CD4-positive, alpha-beta memory T cell (primary cell): ENCODE data around the gene NUP43. TPM values are rescaled to one million over a fixed set of nuclear protein-coding genes. Genes with fewer than 3 reads are reported as not detected.
"Not testable (repeated sequence)": the region's sequence is repeated elsewhere in the genome, so short reads cannot be mapped to it uniquely, and the experiment has no call there.

Experiments
- CTCF ChIA-PET: fragments of 350-600 bp; sonication (Branson Sonifier 250); formaldehyde crosslinking; loops from one replicate; lab custom pipeline; 2021; ENCODE audit warnings: inconsistent platforms; ENCODE audit not compliant: partially characterized antibody; lab: Charles Lee
- POLR2A ChIA-PET: fragments of 350-600 bp; sonication (Branson Sonifier 250); formaldehyde crosslinking; loops from one replicate; lab custom pipeline; 2021; ENCODE audit not compliant: partially characterized antibody; lab: Charles Lee
- DNase-seq, 5 donors: peaks; one replicate each; pipeline versions ENCODE4 v3.0.0 to v3.0.0-alpha.2; 2020 to 2022; ENCODE audit warnings: mixed read lengths in 1 of 5
- H3K27ac ChIP-seq: one replicate; pipeline ENCODE4 v1.7.0; 2013; ENCODE audit warnings: low read depth, low read length
- H3K27me3 ChIP-seq: 2 replicates; pipeline ENCODE4 v1.7.0; 2013; ENCODE audit warnings: mild to moderate bottlenecking, low read length, moderate library complexity; ENCODE audit not compliant: insufficient read depth
- H3K36me3 ChIP-seq: 2 replicates; pipeline ENCODE4 v1.7.0; 2013; ENCODE audit warnings: mild to moderate bottlenecking, low read length, moderate library complexity; ENCODE audit not compliant: insufficient read depth
- H3K4me1 ChIP-seq: 2 replicates; pipeline ENCODE4 v1.7.0; 2013; ENCODE audit warnings: mild to moderate bottlenecking, low read length, moderate library complexity; ENCODE audit not compliant: insufficient read depth
- H3K4me3 ChIP-seq, 2 donors: one replicate each; pipeline ENCODE4 v1.7.0; 2013; ENCODE audit warnings: low read length in 2 of 2, mild to moderate bottlenecking in 1 of 2
- H3K9me3 ChIP-seq, 2 donors: one replicate each; pipeline ENCODE4 v1.7.0; 2013; ENCODE audit warnings: low read length in 2 of 2, control low read depth in 1 of 2; ENCODE audit not compliant: control insufficient read depth in 1 of 2
- H3K27ac Mint-ChIP-seq, 7 donors: one replicate each; pipeline ENCODE4 v1.8.0; 2020 to 2021; ENCODE audit warnings: mixed read lengths in 7 of 7, mild to moderate bottlenecking in 6 of 7, inconsistent platforms in 3 of 7, moderate library complexity in 3 of 7
- H3K27me3 Mint-ChIP-seq, 2 donors: one replicate each; pipeline ENCODE4 v1.8.0; 2020 to 2021; ENCODE audit warnings: mixed read lengths in 2 of 2
- H3K36me3 Mint-ChIP-seq, 2 donors: one replicate each; pipeline ENCODE4 v1.8.0; 2020 to 2021; ENCODE audit warnings: mixed read lengths in 2 of 2, inconsistent platforms in 1 of 2, mild to moderate bottlenecking in 1 of 2
- H3K4me1 Mint-ChIP-seq, 4 donors: one replicate each; pipeline ENCODE4 v1.8.0; 2020 to 2021; ENCODE audit warnings: mixed read lengths in 4 of 4, mild to moderate bottlenecking in 1 of 4
- H3K4me3 Mint-ChIP-seq, 8 donors: one replicate each; pipeline ENCODE4 v1.8.0; 2020 to 2021; ENCODE audit warnings: mixed read lengths in 8 of 8, mild to moderate bottlenecking in 7 of 8, moderate library complexity in 6 of 8, inconsistent platforms in 3 of 8
- H3K9me3 Mint-ChIP-seq, 8 donors: one replicate each; pipeline ENCODE4 v1.8.0; 2020 to 2021; ENCODE audit warnings: mixed read lengths in 8 of 8, mild to moderate bottlenecking in 5 of 8, inconsistent platforms in 3 of 8, moderate library complexity in 1 of 8
- intact Hi-C: fragments of 100-400 bp; cut with micrococcal nuclease; formaldehyde crosslinking; loops from one replicate; pipeline ENCODE4 v1.15.1; 2023
- polyA plus RNA-seq, 2 donors: library from polyadenylated mRNA; unstranded; fragments of 300-500 nt; fragmentation: Illumina TruSeq; gene quantifications; one replicate each; pipeline ENCODE4 v1.2.3, GENCODE V29; 2021
- total RNA-seq, 2 experiments: library from RNA; stranded (reverse); gene quantifications; one replicate each; pipeline ENCODE4 v1.2.3, GENCODE V29; 2021

The NUP43 gene
- total and polyA plus RNA-seq, 4 experiments from 2014 or later = 1.9 to 58.3 (median 31.6) TPM

DNA sequence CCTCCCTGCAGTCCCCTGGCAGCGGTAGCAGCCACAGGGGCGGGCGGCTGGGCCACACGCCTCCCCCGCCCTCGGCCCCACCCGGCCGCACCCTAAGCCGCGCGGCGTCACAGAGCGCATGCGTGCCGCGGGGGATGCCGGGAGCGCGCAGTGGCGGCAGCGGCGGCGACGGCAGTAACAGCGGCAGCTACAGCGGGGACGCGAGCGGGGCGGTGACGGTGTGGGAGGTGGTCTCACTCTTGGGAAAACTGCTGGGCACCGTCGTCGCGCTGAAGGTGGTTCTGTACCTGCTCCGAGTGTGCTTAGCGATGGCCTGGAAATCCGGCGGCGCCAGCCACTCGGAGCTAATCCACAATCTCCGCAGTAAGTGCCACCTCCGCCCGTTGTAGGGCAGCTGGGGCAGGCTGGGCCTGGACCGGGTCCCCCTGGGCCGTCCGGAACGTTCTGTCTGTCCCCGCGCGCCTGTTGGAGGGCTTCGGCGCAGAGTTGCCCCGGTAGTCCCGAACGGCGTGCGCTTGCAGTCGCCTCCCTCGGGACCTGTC, 3.3 kb upstream of the NUP43 start, which contains the start of gene PCMT1:
PCMT1 (plus strand) TSS at position 148 of the 542 bp plus-strand sequence; CDS start at position 309, 161 bp downstream.
- ChIA-PET POLR2A (interaction anchor here (0.8 to 6.7 kb wide), 5 partner anchors 10 to 204 kb away, joined by 3 to 82 read pairs (median 4); partner anchors contain the start of genes LATS1 and PPIL4), CTCF (interaction anchor here (1.0 to 1.6 kb wide), 2 partner anchors 25 to 204 kb away, joined by 4 to 6 read pairs; partner anchors contain the start of gene PPIL4)
- H3K36me3 Mint-ChIP-seq = peaks cover 0 to 15% of the 10 kb centered on the region in 2 donors
- H3K4me3 Mint-ChIP-seq = peak within 1 kb of the TSS; percentile 86 to 91 (median 90)
- peak; percentile 87 to 96 (median 93) for DNase-seq
- H3K27ac ChIP-seq = peak within 1 kb of the TSS; percentile 83
- no peaks in the 10 kb centered on the region for H3K9me3 ChIP-seq
- H3K9me3 Mint-ChIP-seq = no peaks in the 10 kb centered on the region
- H3K4me1 Mint-ChIP-seq = peaks cover 23 to 54% (median 38%) of the 10 kb centered on the region in 4 donors
- H3K27me3 Mint-ChIP-seq = no peaks in the 10 kb centered on the region
- H3K36me3 ChIP-seq = no peaks in the 10 kb centered on the region
- intact Hi-C loops = loop anchor here (5.0 kb wide), 1 partner anchor 202 kb away; the partner anchor contains the start of gene PPIL4
- peak within 1 kb of the TSS; percentile 75 to 95 (median 86) for H3K27ac Mint-ChIP-seq
- H3K27me3 ChIP-seq = no peaks in the 10 kb centered on the region
- peak within 1 kb of the TSS; percentile 18 to 95 for H3K4me3 ChIP-seq
- H3K4me1 ChIP-seq = peaks cover 63% of the 10 kb centered on the region

DNA sequence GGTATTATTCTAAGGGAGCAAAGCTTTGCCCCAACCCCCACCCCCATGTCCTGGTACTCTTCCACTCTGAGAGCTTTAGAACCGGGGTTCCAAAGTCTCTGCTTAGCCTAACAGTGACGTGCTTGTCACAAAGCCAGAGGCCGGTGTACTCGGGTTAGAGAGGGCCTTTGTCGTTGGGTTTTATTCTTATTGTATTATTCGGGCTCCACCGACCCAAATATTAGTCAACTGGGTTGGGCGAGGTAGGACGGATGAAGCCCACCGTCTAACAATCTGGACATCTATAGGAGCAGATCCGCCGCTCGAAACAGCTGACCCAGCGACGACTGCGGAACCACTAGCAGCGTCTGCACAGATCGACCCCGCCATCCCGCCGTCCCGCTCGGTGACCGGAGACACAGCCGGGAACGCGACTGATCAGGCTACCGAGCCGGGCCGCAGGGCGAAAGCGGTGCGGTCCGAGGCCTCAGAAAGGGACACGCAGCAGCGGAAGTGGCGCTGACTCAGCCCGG, 2.8 kb upstream of the NUP43 start:
- intact Hi-C loops = loop anchor here (5.0 kb wide), 1 partner anchor 202 kb away; the partner anchor contains the start of gene PPIL4
- H3K27me3 Mint-ChIP-seq, H3K9me3 ChIP-seq, H3K36me3 ChIP-seq, DNase-seq, H3K9me3 Mint-ChIP-seq, H3K27me3 ChIP-seq: not testable (repeated sequence)
- Histone ChIP-seq H3K27ac (peak overlapping the region; percentile 83), H3K4me3 (peak overlapping the region in 1 of 2 donors; percentile 95), H3K4me1 (peaks cover 61% of the 10 kb centered on the region)
- peak overlapping the region; percentile 78 to 91 (median 88) for H3K4me3 Mint-ChIP-seq
- H3K27ac Mint-ChIP-seq = peak overlapping the region in 6 of 7 donors; percentile 81 to 95 (median 86)
- POLR2A ChIA-PET = interaction anchor here (1.0 to 6.7 kb wide), 3 partner anchors 10 to 204 kb away, joined by 4 to 82 read pairs (median 6); partner anchors contain the start of genes LATS1 and PPIL4
- CTCF ChIA-PET = interaction anchor here (0.7 to 1.6 kb wide), 3 partner anchors 24 to 673 kb away, joined by 4 to 6 read pairs (median 4); partner anchors contain the start of gene PPIL4
- H3K36me3 Mint-ChIP-seq = peaks cover 0 to 15% of the 10 kb centered on the region in 2 donors
- H3K4me1 Mint-ChIP-seq = peaks cover 22 to 58% (median 38%) of the 10 kb centered on the region in 4 donors

DNA sequence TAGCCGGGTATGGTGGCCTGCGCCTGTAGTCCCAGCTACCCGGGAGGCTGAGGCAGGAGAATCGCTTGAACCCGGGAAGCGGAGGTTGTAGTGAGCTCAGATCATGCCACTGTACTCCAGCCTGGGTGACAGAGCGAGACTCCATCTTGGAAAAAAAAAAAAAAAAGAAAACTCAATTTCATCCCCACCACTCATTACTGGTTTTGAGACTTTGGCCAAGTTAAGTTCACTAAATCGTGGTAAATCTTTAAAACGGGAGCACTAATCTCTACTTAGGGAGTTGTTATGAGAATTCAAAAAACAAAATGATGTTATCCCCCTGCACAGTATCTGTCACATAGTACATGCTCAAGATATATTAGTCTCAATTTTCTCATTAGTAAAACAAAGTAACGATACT, 1.1 kb downstream of the NUP43 start:
- Histone ChIP-seq H3K36me3 (peaks cover 31% of the 10 kb centered on the region), H3K4me3 (peak overlapping the region; percentile 87 to 90), H3K4me1 (peaks cover 25% of the 10 kb centered on the region)
- intact Hi-C loops = loop anchor here (5.0 kb wide), 1 partner anchor 198 kb away; the partner anchor contains the start of gene PPIL4
- Mint-ChIP-seq H3K4me1 (peaks cover 13 to 40% (median 24%) of the 10 kb centered on the region in 4 donors), H3K27ac (peak overlapping the region; percentile 75 to 97 (median 94)), H3K36me3 (peaks cover 11 to 35% of the 10 kb centered on the region in 2 donors), H3K4me3 (peak overlapping the region; percentile 92 to 99 (median 97))
- DNase-seq, H3K9me3 ChIP-seq, H3K27me3 Mint-ChIP-seq, H3K27ac ChIP-seq, H3K9me3 Mint-ChIP-seq, H3K27me3 ChIP-seq: not testable (repeated sequence)
- ChIA-PET CTCF (interaction anchor here (0.9 to 2.7 kb wide), 5 partner anchors 8 to 68 kb away, joined by 4 to 6 read pairs (median 4); partner anchors contain the start of gene LATS1), POLR2A (interaction anchor here (0.7 to 6.7 kb wide), 5 partner anchors 9 to 201 kb away, joined by 3 to 82 read pairs (median 3); partner anchors contain the start of genes LATS1 and PPIL4)

DNA sequence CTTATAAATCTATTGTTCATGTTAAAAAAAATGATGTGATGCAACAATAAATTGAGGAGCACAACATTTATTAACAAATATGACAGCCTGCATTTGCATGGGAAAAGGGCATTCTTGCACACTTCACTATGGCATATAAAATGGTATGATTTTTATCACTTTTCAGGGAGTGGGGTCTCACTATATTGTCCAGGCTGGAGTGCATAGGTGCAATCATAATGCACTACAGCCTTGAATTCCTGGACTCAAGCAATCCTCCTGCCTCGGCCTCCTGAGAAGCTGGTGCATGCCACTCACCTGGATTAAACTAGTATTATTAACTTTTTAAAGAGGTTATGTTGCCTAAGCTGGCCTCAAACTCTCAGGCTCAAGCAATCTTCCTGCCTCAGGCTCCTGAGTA, 11.4 kb downstream of the NUP43 start:
- DNase-seq = no peak
- intact Hi-C loops = no loop called here
- H3K4me1 ChIP-seq = no peaks in the 10 kb centered on the region
- H3K4me3 ChIP-seq = no peak overlapping the region
- H3K27ac ChIP-seq = no peak overlapping the region
- H3K36me3 Mint-ChIP-seq = peaks cover 14 to 44% of the 10 kb centered on the region in 2 donors
- H3K9me3 ChIP-seq = no peaks in the 10 kb centered on the region
- H3K4me3 Mint-ChIP-seq = no peak overlapping the region
- no peaks in the 10 kb centered on the region for H3K27me3 Mint-ChIP-seq
- no peak overlapping the region for H3K27ac Mint-ChIP-seq
- peaks cover 51% of the 10 kb centered on the region for H3K36me3 ChIP-seq
- no peaks in the 10 kb centered on the region for H3K9me3 Mint-ChIP-seq
- ChIA-PET CTCF (interaction anchor here (0.7 to 1.1 kb wide), 3 partner anchors 9 to 1638 kb away, joined by 3 to 4 read pairs (median 4); no protein-coding TSS in a partner anchor), POLR2A (interaction anchor here (0.5 to 1.5 kb wide), 2 partner anchors 12 to 17 kb away, joined by 3 read pairs; partner anchors contain the start of gene LATS1)
- no peaks in the 10 kb centered on the region for H3K27me3 ChIP-seq
- H3K4me1 Mint-ChIP-seq = peaks cover 0 to 4% (median 3%) of the 10 kb centered on the region in 4 donors

DNA sequence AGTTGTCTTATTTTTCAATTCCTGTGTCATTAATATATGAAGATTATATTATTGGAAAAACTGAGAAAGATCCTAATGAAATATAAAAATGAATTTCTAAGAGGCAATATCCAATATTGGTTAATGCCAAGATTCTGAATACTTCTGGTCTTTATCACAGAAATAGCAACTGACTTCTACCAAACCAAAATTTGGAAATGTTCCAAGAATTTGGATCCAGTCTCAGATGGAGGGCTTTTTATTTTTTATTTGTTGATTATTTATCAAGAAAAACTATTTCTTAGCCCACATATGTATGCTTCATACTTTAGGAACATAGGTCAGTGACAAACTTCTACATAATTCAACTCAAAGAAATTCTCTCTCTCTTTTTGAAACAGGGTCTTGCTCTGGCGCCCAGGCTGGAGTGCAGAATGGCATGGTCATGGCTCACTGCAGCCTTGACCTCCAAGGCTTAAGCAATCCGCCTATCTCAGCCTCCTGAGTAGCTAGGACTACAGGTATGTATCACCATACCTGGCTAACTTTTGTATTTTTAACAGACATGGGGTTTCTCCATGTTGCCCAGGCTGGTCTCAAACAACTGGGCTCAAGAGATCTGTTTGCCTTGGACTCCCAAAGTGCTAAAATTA, 13.1 kb downstream of the NUP43 start:
- Histone ChIP-seq H3K4me1 (peaks cover 12% of the 10 kb centered on the region), H3K27me3 (no peaks in the 10 kb centered on the region), H3K4me3 (no peak overlapping the region), H3K36me3 (peaks cover 48% of the 10 kb centered on the region), H3K27ac (no peak overlapping the region), H3K9me3 (no peaks in the 10 kb centered on the region)
- H3K27ac Mint-ChIP-seq = peak overlapping the region in 2 of 7 donors; percentile 53 to 79
- CTCF ChIA-PET = interaction anchor here (0.9 kb wide), 1 partner anchor 69 kb away, joined by 3 read pairs; no protein-coding TSS in a partner anchor
- H3K36me3 Mint-ChIP-seq = peaks cover 12 to 52% of the 10 kb centered on the region in 2 donors
- intact Hi-C loops = no loop called here
- POLR2A ChIA-PET = no interaction called here
- H3K4me3 Mint-ChIP-seq = no peak overlapping the region
- H3K4me1 Mint-ChIP-seq = peaks cover 6 to 8% (median 8%) of the 10 kb centered on the region in 4 donors
- no peaks in the 10 kb centered on the region for H3K27me3 Mint-ChIP-seq
- no peak for DNase-seq
- no peaks in the 10 kb centered on the region for H3K9me3 Mint-ChIP-seq

DNA sequence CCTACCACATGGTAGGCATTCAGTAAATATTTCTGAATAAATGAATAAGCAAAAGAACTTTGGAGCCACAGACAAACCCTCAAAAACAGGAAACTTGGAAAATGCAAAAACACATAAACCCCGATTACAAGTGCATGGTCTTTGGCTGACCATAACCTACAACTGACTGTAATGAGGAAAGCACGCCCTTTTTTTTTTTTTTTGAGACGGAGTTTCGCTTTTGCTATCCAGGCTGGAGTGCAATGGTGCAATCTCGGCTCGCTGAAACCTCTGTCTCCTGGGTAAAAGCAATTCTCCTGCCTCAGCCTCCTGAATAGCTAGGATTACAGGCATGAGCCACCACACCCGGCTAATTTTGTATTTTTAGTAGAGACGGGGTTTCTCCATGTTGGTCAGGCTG, 16.5 kb downstream of the NUP43 start:
- Histone ChIP-seq H3K36me3 (peaks cover 38% of the 10 kb centered on the region), H3K27ac (no peak overlapping the region), H3K4me3 (no peak overlapping the region), H3K9me3 (no peaks in the 10 kb centered on the region), H3K4me1 (peaks cover 19% of the 10 kb centered on the region), H3K27me3 (no peaks in the 10 kb centered on the region)
- peaks cover 8 to 12% (median 10%) of the 10 kb centered on the region in 4 donors for H3K4me1 Mint-ChIP-seq
- ChIA-PET POLR2A (no interaction called here), CTCF (no interaction called here)
- no peak overlapping the region for H3K4me3 Mint-ChIP-seq
- no peaks in the 10 kb centered on the region for H3K27me3 Mint-ChIP-seq
- H3K36me3 Mint-ChIP-seq = peaks cover 18 to 54% of the 10 kb centered on the region in 2 donors
- DNase-seq = no peak
- intact Hi-C loops = no loop called here
- peak overlapping the region in 2 of 7 donors; percentile 9 to 16 for H3K27ac Mint-ChIP-seq
- H3K9me3 Mint-ChIP-seq = no peaks in the 10 kb centered on the region
